ENCODE measurements around the gene CFTR. TPM values are rescaled to one million over a fixed set of nuclear protein-coding genes. Genes with fewer than 3 reads are reported as not detected.

Gene CFTR
- total RNA-seq, 1 donor from 2014 or later = 0.06 TPM

DNA sequence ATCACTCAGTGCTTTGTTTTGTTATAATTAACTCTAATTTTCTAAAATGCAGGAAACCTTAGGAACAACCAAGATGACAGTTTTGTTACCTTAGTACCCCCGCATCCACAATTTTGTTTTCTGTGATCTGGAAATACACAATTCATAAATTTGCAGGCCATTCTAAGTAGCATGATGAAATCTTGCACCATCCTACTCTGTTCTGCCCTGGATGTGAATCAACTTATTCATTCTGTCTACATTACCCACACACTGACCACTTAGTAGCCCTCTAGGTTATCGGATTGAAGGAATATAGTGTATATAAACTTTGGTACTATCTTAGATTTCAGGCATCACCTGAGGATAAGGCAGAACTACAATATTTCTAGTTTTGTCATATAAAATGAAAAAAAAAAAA is 237.5 kb downstream of the CFTR start:
- H3K4me1 ChIP-seq = peaks cover 6% of the 10 kb centered on the region
- H3K27ac ChIP-seq = no peak overlapping the region
- H3K4me3 ChIP-seq = no peak overlapping the region
- H3K9me3 Mint-ChIP-seq = no peaks in the 10 kb centered on the region
- no peak overlapping the region for H2AFZ ChIP-seq (replicated peaks)
- H3K9ac ChIP-seq = no peak overlapping the region
- no peaks in the 10 kb centered on the region for H3K9me3 ChIP-seq (ENCODE audit: low read depth)
- H3K4me3 Mint-ChIP-seq = no peak overlapping the region
- H3K27me3 ChIP-seq = no peaks in the 10 kb centered on the region
- TF ChIP-seq EZH2 (IDR thresholded peaks at IDR 0.05) (no peak), EZH2phosphoT487 (IDR thresholded peaks at IDR 0.05) (no peak)
- TF ChIP-seq, protein P1, sequence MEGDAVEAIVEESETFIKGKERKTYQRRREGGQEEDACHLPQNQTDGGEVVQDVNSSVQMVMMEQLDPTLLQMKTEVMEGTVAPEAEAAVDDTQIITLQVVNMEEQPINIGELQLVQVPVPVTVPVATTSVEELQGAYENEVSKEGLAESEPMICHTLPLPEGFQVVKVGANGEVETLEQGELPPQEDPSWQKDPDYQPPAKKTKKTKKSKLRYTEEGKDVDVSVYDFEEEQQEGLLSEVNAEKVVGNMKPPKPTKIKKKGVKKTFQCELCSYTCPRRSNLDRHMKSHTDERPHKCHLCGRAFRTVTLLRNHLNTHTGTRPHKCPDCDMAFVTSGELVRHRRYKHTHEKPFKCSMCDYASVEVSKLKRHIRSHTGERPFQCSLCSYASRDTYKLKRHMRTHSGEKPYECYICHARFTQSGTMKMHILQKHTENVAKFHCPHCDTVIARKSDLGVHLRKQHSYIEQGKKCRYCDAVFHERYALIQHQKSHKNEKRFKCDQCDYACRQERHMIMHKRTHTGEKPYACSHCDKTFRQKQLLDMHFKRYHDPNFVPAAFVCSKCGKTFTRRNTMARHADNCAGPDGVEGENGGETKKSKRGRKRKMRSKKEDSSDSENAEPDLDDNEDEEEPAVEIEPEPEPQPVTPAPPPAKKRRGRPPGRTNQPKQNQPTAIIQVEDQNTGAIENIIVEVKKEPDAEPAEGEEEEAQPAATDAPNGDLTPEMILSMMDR (IDR thresholded peaks at IDR 0.05) = no peak
- no peaks in the 10 kb centered on the region for H3K27me3 Mint-ChIP-seq (ENCODE audit: insufficient read depth, low read depth)
- peaks cover 2% of the 10 kb centered on the region for H3K36me3 Mint-ChIP-seq
- H3K79me2 ChIP-seq (ENCODE audit: low read depth) = no peaks in the 10 kb centered on the region
- H3K27ac Mint-ChIP-seq = no peak overlapping the region
- H3K4me1 Mint-ChIP-seq = peaks cover 7% of the 10 kb centered on the region
- H3F3A ChIP-seq (ENCODE audit: low read depth) = no peaks in the 10 kb centered on the region
- peaks cover 7% of the 10 kb centered on the region for H3K36me3 ChIP-seq
- DNase-seq (ENCODE audit: low spot score) = no peak
- H4K20me1 ChIP-seq (ENCODE audit: low read depth) = no peaks in the 10 kb centered on the region
- no peak overlapping the region for H3K4me2 ChIP-seq

Small RNA genes lying within 50 kb of the gene (small RNA-seq; reads per million reads assigned to genes)
- gene AC000111.1 = not detected
- gene AC000111.2 = not detected

Other genes starting within 250 kb of the CFTR start
- gene WNT2, start 157.0 kb upstream of the CFTR start, total RNA-seq (ENCODE audit: low replicate concordance) = not detected in 2 replicates
- not detected in 2 replicates for gene ASZ1, start 52.5 kb upstream of the CFTR start, total RNA-seq (ENCODE audit: low replicate concordance)

All from neural progenitor cell (in vitro differentiated cells).